NCI-H2029 (cell line): ENCODE results near the gene IGF2BP2.

ENCODE experiments used
- DNase-seq: peaks from one replicate; lab custom pipeline; 2025; lab: John Stamatoyannopoulos, UW

The IGF2BP2 gene

DNA sequence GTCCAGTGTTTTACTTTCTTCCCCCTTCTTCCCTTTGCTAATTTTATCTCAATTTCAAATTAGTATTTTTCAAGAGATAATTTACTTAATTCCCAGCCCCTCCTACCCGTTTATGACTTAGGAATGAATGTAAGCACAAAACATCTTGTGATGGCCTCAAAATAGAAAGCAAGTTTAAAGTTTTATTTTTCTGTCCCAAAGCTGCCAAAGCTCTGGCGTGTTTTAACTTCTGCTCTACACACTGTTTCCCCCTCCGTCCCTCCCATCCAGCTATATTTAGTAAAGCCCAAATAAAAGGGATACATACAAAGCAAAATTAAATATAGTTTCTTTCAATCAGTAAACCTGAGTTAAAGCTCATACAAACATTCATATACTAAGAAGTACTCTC lies 59.9 kb downstream of the IGF2BP2 start:
- no peak for DNase-seq

DNA sequence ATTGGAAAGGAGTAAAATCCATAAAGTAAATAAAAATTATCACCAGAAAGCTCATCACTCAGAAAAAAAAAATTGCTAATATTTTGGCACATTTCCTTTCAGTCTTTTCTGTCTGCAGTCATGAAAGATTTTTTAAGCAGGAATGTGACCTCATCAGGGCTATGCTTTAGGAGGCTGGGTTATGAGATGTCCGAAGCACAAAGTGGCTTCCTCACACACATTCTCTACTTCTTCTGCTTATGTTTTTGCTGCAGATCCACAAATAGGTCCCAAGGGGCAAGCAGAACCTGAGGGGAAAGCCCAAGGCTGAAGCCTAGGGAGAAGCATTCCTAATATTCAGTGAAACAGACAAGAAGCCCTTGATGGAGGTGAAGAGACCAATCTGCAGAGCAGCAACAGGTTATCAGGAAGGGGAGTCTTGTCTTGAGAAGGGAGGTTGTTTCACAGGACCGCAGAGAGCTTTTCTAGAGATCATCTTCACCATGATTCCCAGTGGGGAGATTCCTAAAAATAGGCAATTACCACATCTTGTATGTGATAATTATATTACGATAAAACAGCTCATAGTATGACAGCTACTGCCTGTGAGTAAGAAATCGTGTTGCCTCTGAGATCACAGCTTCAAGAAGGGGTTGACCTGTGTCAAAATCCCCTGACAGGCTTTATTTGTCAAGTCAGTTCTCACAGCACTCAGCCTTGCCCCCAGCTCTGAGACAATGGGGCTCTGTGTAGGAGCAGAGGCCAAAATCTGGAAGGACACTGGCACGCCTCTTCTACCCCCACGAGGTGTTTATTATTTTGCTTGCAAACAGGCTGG lies 60.5 kb downstream of the IGF2BP2 start:
- no peak for DNase-seq

DNA sequence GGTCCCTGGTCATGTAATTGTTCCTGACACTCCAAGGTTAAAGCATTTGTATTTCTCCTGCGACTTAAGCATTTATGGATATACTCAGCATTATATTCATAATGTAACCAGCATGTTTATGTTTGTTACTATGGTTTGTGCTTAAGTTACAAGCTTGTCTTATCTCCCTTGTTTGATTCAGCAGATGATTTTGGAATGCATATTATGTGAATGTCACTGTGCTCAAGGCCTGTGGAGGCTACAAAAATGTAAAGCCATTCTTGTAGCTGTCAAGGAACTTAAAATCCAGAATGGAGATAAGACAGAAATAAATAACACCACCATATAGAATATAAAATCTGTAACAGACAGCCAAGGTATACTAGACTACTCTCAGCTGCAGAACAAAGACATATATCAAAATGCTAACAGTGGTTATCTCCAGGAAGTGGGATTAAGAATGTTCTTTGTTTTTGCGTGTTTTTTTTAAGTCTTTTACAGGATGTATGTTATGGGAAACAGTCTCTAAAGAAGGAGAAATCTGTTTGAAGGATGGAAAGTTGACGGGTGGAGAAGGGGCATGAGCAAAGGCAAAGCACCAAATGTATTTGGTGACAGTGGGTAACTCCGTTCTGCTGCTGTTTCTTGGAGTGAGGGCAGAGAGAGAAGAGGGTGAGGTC lies 61.4 kb downstream of the IGF2BP2 start:
- no peak for DNase-seq

DNA sequence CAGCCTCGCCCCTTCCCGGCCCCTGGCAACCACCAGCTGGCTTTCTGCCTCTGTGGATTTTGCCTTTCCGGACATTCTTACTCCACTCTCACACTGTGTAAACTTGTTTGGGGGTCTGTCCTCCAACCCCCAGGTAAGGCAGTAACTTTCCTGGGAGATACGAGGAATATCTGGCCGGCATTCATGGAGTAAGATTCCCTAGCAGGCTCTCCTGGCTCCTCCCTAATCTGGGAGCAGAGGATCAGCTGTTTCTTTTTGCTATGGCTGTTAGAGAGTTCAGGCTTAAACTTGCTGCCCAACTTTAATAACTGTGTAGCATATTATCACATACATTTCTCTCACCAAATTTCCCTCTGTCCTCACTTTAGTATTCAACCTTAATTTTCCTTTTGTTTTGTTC lies 64.3 kb downstream of the IGF2BP2 start:
- no peak for DNase-seq

DNA sequence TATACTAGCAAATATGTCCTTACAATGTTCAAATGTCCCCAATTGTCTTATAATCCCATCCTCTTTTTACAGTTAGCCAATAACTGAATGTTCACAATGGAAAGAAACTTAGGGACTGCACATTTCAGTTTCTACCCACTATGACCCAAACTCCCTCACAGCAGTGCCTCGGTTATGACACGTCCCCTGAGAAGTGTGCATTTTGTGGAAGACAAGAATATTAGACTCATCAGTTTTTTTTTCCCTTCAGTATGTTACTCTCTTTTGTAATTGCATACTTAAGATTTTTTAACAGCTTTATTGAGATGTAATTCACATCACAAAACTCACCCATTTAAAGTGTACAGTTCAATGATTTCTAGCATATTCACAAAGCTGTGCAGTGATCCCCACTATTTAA lies 64.8 kb downstream of the IGF2BP2 start:
- no peak for DNase-seq

DNA sequence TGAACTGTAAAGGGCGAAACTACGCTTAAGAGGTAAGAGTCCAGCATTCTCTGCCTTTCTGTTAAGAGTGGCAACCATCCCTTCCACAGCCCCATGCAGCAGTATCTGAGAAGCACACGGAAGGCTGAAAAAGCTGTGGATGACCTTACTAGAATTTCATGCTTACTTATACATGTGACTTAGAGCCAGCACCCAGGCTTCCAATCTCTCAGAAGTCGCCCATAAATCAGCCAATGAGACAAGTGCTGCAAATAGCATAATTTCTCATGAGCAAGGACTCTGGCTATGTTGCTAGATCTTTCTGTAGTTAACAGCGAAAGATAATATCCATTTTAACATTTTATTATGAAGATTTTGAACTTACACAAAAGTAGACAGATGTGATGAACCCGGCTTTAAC lies 65.3 kb downstream of the IGF2BP2 start:
- no peak for DNase-seq

DNA sequence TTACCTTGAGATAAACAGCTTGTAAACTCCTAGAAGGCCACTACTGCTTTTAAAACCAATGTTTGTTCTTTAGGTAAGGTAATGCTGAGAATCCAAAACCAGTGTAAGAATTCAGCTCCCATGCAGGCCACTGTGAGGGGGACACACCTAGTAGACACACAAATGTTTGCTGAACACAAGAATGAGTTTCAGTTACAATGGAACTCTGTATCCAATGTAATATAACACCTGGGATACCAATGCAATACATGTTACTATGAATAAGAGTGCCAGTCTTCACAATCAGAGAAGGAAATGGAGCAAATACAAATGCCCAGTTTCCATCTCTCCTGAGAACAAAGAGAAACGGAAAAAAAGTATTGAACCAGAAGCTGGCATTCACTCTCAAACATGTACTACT lies 65.9 kb downstream of the IGF2BP2 start:
- peak; percentile 43 for DNase-seq

DNA sequence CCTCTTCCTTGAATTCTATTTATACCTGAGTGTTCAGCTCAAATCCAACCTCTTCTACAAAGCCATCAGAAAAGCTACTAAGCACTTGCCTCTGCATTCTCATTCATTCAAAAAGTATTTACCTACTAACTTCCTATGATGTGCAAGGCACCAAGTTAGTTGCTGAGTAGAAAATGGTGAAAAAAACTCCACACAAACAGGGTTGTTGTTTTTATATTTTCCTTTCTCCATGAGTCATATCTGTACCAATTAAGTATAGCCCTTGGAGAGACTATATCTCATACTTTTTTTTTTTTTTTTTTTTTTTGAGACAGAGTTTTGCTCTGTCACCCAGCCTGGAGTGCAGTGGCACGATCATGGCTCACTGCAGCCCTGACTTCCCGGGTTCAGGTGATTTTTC lies 67.7 kb downstream of the IGF2BP2 start:
- no peak for DNase-seq

DNA sequence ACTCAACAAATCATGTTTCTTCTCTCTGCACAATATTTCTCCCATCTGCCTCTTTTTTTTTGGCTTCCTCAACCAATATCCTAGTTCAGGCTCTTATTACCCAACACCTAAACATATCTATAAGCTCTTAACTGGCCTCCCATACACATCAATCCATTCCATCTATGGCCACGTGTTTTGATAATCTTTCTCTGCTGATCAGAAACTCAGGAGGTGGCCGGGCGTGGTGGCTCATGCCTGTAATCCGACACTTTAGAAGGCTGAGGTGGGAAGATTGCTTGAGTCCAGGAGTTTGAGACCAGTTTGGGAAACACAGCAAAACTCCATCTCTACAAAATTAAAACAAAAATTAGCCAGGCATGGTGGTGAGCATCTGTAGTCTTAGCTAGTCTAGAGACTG lies 68.4 kb downstream of the IGF2BP2 start:
- no peak for DNase-seq

DNA sequence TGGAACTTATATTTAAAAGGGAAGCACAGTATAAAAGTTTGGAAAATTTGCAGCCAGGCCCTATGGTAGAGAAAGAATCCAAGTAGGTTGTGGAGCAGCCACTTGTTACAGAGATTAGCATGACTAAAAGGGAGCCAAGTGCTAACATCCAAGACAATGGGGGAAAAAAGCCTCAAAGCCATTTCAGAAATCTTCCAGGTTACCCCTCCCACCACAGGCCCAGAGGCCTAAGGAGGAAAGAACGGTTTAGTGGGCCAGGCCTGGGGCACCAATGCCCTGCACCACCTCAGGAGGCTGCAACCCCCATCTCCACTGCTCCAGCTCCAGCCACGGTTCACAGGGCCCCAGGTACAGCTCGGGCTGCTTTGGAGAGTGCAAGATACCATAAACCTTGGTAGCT lies 69.9 kb downstream of the IGF2BP2 start:
- no peak for DNase-seq

DNA sequence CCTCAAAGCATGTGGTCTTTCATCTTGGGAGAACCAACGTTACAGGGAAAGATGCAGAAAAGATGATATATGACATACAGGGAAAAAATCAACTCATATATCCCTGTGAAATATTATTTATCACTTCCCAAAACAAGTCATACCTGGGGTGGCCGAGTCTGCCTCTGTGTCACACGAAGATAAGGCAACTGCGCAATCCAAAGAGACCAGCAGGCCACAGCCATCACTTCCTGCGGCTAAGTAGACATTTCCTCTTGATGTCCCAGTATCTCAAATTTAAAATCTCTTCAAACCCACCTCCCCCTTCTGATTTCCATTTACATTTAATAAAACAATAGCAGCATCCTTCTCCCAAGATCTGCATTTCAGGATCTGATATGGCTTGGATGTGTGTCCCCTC lies 71.5 kb downstream of the IGF2BP2 start:
- DNase-seq, result no peak

DNA sequence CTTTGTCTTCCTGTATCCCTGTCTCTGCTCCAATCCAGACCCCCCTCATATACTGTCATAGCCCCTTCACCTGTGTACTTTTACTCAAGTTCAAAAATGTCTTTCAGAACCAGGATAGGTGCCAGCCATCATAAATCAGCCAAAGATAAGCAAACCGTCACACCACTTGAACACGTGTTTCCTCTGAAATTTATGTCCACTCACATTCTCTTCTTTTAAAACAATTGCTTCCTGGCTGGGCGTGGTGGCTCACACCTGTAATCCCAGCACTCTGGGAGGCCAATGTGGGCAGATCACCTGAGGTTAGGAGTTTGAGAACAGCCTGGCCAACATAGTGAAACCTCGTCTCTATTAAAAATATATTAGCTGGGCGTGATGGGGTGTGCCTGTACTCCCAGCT lies 74.1 kb downstream of the IGF2BP2 start:
- no peak for DNase-seq

DNA sequence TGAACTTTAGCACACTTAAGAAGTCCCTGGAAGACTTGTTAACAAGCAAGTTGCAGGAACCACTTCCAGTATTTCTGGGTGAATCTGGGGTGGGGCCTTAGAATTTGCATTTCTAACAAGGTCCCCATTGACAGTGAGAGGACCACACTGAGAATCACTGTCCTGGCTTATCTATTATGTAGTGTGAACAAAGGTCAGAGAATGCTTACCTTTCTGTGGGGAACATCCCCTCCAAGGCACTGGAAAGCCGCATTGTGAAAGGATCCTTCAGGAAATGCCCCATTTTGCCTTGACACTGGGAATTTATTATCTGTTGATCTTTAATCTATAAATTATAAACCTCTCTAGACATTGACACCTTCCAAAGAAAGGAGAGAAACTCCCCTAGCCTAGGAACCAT lies 74.8 kb downstream of the IGF2BP2 start:
- DNase-seq, result no peak

DNA sequence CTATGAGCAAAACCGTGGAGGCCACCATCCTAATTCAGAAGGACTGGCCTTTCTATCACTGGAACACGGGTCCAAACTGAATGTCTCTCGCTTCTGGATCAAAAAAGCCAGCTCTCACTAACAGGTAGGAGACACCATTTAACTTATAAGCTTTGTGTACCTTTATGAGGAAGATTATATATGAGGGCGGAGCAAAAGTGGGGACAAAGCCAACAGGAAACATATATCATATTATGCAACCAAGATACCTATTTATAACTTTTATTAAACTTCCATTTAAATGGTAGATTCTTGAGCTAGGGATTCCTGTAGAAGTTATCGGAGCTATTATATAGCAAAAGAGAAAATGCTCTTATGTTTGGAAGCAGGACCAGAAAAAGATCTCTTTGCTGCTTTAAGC lies 78.4 kb downstream of the IGF2BP2 start:
- no peak for DNase-seq

DNA sequence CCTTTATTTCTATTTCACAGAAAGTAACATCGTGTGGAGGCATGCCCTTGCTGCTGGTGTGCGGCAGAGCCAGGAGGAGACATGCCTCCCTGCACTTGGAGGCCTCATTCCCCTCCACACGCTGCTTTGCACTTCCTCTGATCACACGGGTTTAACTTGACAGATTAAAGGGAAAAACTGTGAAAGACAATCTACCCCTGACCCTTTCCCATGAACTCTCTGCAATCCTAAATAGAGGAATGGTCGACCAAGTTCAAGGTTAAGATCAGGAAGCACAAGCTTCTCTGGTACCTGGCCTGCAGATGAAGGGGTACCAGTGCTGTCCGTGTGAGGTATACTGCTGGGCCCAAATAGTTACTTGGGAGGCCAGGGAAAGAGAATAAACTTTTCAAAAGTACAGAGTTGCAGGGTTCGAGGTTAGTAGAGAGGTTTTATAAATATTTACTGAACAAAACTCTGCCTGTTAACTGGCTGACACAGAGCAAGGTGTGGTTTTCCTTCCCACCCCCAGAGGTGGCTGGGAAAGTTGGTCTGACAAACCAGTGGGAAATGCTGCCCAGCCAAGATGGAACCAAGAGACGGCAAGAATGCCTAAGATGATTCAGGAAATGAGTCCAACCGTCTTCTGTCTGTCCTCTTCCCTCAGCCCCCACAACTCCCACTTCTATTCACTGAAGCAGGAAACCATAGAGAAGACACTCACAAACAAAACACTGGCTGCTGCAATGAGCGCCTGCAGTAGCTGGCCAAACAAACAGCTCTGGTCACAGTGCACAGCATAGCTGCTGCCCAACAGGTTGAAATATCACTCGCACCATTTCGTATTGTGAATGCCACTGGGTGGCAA lies 79.6 kb downstream of the IGF2BP2 start:
- DNase-seq, result no peak

DNA sequence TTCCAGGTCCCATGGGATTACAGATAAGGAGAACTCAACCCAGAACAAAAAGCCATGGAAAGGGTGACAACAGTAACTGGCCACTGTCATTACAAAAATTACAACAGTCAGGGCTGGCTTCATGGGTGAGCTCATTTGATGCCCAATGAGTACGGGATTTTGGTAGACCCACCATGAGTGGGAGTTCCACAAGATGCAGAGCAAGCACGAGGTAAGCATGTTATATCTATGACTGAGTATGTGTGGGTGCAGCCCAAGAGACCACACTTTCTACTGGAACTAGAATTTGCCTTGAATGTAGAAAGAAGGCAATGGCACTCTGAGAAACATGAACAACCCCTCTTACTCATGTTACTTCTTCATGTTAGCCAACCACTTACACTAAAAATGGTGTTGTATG lies 83.3 kb downstream of the IGF2BP2 start:
- DNase-seq, result no peak

DNA sequence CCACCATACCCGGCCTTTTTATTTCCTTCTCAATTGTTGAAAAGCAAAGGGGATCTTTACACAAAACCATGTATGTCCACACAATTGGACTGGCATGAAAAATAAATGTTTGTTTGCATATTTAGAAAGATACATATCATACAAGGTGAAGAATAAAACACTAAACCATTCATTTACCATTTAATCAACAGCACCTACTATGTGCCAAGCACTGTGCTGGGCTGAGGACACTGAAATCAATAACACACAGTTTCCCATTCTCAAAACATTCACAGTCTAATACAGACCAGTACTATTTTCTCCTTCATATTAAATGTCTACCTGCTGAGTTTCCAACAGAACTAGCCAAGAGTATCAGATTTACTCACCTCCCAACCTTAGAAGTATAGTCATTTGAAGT lies 84.7 kb downstream of the IGF2BP2 start:
- no peak for DNase-seq

DNA sequence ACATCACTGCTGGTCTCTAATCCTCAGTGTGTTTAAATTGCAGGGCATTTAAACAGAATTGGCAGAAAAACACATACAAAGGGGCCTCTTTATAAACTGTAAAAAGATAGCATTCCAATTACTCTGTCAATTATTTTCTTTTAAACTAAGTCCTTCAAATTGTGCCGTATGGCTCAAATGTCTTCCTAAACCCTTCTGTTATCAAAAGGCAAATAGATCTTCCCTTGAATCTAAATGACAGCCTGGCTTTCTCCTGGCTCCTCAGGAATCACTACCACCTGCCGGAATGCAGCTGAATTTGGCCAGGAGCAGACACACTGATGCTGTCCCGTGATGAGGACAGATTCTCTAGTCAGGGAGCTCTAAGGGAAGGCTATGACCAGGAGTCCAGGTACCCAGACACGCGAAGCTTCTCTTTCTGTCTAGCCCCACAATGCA lies 85.6 kb downstream of the IGF2BP2 start:
- DNase-seq, result no peak

DNA sequence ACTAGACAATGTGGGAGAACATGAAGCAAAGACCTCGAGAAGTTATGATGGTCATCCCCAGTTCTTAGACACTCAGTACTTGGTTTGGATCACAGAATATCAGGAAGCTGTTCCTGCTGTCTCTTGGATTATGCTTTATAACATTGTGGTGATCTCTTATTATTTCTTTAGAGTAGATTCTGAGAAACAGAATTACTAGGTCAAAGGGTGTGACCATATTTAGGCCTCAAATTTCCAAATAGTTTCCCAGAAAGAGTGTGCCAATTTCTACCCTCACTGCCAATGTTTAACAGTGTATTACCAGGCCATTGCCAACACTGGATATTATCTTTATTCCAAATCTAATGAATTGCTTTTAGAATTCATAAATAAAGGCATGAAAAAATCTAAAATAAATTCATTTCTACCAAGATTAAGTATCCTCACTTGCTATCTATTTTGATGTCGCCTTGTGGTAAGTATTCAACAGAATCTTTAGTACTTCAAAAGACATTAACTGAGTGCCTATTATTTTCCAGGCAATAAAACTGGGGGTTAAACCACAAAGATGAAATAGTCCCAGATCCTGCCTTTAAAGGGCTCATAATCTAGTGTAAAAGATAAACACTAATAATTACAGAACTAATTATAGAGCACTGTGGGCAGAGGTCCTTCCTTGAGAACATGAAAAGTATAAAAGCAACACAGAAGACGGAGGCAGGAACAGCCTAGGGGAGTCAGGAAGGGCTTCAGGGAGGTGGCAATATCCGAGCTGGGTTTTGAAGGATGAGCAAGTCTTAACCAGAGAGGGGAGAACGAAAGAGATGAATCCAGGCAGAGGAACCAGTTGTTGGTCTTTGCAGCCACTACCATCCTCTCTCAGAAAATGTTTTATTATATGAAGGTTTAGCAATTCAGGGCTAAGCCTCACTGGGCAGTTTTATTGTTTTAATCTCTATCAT lies 86.8 kb downstream of the IGF2BP2 start:
- no peak for DNase-seq

DNA sequence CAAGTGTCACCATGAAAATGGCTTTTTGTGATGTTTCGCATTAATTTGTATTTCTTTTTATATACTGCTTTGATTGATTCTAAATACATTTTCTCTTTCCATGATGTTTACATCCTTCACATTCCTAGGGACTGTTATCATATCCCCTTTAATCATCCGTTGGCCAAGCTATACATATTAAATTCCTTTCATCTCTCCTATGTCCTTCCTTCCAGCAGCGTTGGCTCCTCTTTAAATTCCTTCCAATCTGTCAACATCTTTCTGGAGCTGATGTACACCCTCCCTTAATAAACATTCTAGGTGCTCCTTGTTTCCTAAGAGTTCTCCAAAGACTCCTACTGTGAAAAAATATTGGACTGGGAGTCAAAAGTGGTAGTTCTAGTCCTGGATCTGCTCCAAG lies 87.8 kb downstream of the IGF2BP2 start:
- no peak for DNase-seq

DNA sequence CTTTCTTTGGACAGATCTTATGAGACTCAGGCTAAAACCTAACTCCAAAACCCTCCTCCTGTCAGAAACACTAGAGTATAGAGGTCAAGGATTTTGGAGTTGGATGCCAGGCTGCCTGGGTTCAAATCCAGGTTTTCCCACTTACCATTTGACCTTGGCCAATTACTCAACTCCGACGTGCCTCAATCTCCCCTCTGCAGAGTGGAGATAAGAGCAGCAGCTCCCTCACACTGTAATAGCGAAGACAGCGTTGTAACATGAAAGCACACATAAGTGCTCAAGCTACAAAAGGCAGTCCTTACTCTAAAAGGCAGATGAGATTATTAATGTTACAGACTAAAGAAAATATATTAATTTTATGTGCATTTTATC lies 90.1 kb downstream of the IGF2BP2 start:
- no peak for DNase-seq
